Measurements from ENCODE around the gene CD320.

The CD320 gene

DNA sequence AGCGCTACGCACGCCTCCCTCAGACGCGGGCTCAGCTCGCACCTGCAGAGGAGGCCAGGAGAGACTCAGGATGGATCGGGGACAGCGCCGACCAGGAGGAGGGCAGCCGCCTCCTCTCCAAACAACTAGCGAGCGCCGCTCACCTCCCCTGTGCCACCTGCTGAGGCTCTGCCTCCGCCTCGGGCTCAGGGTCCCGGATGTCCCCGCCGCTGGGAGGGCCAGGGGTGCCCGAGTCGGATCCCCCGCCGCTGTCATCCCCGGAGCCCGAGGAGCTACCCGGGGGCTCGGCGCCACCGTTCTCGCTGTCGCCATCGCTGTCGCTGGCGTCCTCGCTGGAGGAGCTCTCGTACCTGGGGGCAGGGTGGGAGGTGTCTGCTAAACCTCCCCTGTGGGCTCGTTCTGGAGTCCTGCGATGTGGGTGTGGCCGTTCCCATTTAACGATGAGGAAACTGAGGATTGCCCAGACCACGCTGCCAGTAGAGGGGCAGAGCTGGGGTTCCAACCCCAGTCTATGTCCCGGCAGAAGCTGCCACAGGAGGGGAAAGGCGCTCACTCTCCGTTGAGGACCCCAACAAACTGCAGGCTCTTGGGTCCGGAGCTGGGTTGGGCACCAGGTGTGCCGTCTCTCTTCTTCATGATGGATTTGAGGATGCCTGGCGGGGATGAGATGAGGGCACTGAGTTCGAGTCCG lies 25.8 kb upstream of the CD320 start:
- no peak for TF ChIP-seq Cebpa-rat (IDR thresholded peaks at IDR 0.05)
- Histone ChIP-seq H4K20me1 (peaks cover 16% of the 10 kb centered on the region; the same call in 1 of the 2 replicates), H3K9ac (no peak overlapping the region), H3K4me1 (peaks cover 43% of the 10 kb centered on the region), H3K4me2 (peak overlapping the region; percentile 95), H3K27ac (no peak overlapping the region), H3K36me3 (no peaks in the 10 kb centered on the region), H3K9me3 (no peaks in the 10 kb centered on the region), H3K27me3 (peaks cover 36% of the 10 kb centered on the region), H3K4me3 (peak overlapping the region; percentile 75; the same call in 1 of the 2 replicates)

DNA sequence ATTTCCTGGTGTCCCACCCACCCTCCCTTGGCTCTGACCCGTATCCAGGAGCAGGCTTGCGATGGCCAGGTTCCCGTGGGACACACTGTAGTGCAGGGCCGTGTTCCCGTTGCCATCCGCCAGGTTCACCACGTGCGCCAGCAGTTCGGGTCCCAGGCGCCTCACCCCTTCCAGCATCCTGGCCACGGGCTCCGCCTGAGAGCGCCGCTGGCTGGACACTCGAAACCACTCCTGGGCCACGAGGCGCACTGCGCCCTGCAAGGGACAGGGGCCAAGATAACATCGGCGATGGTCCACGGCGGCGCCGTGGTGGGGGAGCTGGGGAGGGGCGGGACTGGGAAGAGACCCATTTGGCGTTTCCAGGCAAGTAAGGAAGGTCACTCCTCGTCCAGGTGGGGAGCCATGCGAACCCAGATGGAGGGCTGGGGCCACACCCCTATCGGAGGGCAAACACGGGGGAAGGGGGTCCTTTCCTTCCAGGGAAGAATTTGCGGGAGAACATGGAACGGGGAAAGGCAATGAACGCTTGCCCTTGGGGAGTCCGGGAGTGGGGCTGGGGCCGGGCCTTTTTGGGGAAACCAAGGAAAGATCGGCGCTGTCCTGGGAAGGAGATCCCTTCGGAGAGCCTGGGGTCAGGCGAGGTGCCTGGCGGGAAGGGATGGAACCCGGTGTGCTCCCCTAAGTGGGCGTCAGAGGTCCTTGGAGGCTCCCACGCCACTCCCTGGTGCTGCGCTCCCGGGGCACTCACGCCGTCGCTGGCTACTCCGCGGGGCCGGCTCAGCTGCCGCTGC lies 25.0 kb upstream of the CD320 start:
- H3K4me1 ChIP-seq: peaks cover 43% of the 10 kb centered on the region
- H4K20me1 ChIP-seq: peaks cover 16% of the 10 kb centered on the region; the same call in 1 of the 2 replicates
- no peaks in the 10 kb centered on the region for H3K9me3 ChIP-seq
- no peaks in the 10 kb centered on the region for H3K36me3 ChIP-seq
- no peak for TF ChIP-seq Cebpa-rat (IDR thresholded peaks at IDR 0.05)
- no peak overlapping the region for H3K27ac ChIP-seq
- 0 out of 2 replicates have a peak overlapping the region, but pooled peaks have one; percentile 95 for H3K4me2 ChIP-seq
- H3K9ac ChIP-seq: no peak overlapping the region
- peaks cover 36% of the 10 kb centered on the region for H3K27me3 ChIP-seq
- no peak overlapping the region for H3K4me3 ChIP-seq

DNA sequence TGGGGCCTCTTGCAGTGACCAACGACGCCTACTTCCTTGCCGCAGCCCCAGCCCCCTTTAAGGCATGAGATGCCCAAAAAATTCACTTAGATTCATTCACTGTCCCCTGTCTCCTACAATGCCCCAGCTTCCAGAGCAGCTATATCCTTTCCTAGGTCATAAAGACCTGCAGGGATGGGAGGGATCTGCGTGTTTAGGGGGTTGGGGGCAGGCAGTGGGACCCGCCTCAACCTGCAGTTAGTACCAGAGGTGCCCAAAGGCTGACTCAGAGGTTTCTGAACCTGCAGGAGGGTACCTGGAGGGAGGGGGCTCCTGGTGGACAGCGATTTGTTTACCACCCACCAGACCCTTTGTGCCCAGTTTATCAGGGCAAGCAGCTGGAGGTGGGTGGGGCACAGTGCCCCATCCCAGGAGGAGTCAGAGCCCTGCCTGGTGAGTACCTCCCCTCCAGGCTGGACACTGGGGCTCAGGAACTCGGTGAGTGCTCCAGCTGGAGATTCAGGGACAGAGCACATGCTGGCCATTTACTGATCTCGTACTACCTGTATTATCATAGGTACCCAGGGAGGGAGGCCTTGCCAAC lies 23.2 kb upstream of the CD320 start:
- no peak overlapping the region for H3K4me2 ChIP-seq
- no peaks in the 10 kb centered on the region for H3K36me3 ChIP-seq
- no peaks in the 10 kb centered on the region for H3K9me3 ChIP-seq
- H3K4me1 ChIP-seq: peaks cover 27% of the 10 kb centered on the region
- no peak overlapping the region for H3K27ac ChIP-seq
- peaks cover 31% of the 10 kb centered on the region for H3K27me3 ChIP-seq
- no peak for TF ChIP-seq Cebpa-rat (IDR thresholded peaks at IDR 0.05)
- H4K20me1 ChIP-seq: peaks cover 16% of the 10 kb centered on the region; the same call in 1 of the 2 replicates
- H3K9ac ChIP-seq: no peak overlapping the region
- no peak overlapping the region for H3K4me3 ChIP-seq

DNA sequence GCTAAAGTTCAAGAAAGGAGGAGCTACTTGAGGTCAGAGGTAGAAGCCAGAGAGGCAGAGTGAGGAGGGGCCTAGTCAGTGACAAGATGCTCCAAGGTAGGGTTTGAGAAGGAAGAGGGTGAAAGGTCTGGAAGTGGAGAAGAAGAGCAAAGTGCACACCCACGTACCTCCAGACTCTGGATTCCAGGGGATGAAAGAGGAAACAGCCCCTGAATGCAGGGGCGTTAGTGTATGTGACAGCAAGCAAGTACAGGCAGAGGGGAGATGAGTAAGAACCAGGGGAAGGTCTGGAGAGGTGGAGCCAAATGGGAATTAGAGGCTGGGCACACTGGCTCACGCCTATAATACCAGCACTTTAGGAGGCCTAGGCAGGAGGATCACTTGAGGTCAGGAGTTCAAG lies 21.8 kb upstream of the CD320 start:
- H3K4me3 ChIP-seq: no peak overlapping the region
- peaks cover 14% of the 10 kb centered on the region for H3K4me1 ChIP-seq
- peaks cover 2% of the 10 kb centered on the region; the same call in 1 of the 2 replicates for H3K36me3 ChIP-seq
- TF ChIP-seq Cebpa-rat (IDR thresholded peaks at IDR 0.05): no peak
- no peaks in the 10 kb centered on the region for H3K9me3 ChIP-seq
- H3K27me3 ChIP-seq: peaks cover 18% of the 10 kb centered on the region
- no peak overlapping the region for H3K27ac ChIP-seq
- H4K20me1 ChIP-seq: peaks cover 16% of the 10 kb centered on the region; the same call in 1 of the 2 replicates
- no peak overlapping the region for H3K4me2 ChIP-seq
- no peak overlapping the region for H3K9ac ChIP-seq

DNA sequence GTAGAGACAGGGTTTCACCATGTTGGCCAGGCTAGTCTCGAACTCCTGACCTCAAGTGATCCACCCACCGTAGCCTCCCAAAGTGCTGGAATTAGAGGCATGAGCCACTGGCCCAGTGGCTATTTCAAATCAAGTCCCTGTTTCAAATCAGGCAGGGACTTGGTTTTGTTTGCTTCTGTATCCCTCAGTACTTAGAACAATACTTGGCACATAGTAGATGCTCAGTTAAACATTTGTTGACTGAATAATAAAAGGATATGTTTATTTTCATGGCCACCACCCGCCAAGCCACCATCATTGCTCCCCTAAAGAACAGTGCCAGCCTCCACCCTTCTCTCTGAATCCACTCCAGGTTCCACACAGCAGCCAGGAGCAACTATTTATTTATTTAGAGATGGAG lies 17.3 kb upstream of the CD320 start:
- Histone ChIP-seq H3K27ac (no peak overlapping the region), H4K20me1 (peaks cover 34% of the 10 kb centered on the region), H3K4me1 (peaks cover 30% of the 10 kb centered on the region), H3K36me3 (peaks cover 32% of the 10 kb centered on the region), H3K4me2 (no peak overlapping the region), H3K4me3 (no peak overlapping the region), H3K9me3 (no peaks in the 10 kb centered on the region), H3K27me3 (no peaks in the 10 kb centered on the region), H3K9ac (no peak overlapping the region)
- no peak for TF ChIP-seq Cebpa-rat (IDR thresholded peaks at IDR 0.05)

DNA sequence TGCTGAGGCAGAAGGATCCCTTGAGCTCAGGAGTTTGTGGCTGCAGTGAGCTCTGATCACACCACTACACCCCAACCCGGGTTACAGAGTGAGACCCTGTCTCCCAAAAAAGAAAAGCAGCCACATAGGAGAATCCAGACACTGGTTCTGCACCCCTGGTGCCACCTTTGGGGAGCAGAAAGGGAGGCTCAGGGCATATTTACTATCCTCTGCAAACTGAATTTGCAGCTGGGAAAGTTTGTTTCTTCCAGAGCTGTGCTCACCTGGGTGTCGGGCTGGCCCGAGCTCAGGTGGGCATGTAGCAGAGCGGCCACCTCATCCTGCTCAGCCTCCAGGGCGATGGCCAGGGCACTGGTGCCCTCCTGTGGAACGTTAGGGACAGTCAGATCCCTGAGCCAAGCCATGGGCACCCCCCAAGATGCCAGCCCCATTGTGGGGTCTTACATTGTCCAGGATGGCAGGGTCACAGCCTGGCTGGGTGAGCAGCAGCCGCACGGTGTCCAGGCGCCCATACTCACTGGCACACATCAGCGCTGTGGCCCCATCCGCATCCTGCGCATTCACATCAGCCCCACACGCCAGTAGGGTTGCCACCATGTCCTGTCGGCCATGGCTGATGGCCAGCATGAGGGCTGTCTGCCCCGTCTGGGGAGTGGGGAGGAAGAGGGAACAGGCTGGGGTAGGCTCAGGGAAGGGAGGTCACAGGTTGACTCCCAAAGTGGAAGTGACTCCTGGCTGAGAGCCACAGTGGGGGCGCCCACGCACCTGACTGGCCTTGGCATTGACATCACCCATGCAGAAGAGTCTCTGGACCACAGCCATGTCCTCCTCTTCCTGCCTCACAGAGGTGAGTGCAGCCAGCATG lies 16.3 kb upstream of the CD320 start:
- TF ChIP-seq Cebpa-rat (IDR thresholded peaks at IDR 0.05): no peak
- Histone ChIP-seq H3K4me2 (no peak overlapping the region), H3K4me1 (peaks cover 40% of the 10 kb centered on the region), H3K9me3 (no peaks in the 10 kb centered on the region), H3K27ac (no peak overlapping the region), H4K20me1 (peaks cover 34% of the 10 kb centered on the region), H3K36me3 (peaks cover 32% of the 10 kb centered on the region), H3K4me3 (no peak overlapping the region), H3K9ac (no peak overlapping the region), H3K27me3 (no peaks in the 10 kb centered on the region)

DNA sequence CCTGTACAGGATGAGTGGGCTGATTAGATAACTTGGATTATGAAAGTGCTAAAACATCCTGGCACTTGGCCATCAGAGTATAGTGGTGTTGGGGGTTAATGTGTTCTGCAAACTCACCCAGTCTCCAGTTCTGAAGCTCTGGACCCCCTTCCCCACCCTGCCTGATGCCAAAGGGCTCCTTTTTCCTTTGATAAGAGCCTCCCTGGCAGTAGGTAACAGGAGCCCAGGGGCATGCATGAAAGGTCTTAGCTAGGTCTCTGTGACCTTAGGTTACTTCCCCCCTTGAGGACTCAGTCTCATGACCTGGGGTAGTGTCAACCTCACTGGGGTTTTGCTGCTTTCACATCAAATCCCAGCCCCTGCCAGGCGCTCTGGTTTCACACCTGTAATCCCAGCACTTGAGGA lies 15.6 kb upstream of the CD320 start:
- no peak for TF ChIP-seq Cebpa-rat (IDR thresholded peaks at IDR 0.05)
- peaks cover 47% of the 10 kb centered on the region for H3K4me1 ChIP-seq
- no peaks in the 10 kb centered on the region for H3K9me3 ChIP-seq
- peaks cover 34% of the 10 kb centered on the region for H4K20me1 ChIP-seq
- H3K27me3 ChIP-seq: no peaks in the 10 kb centered on the region
- no peak overlapping the region for H3K27ac ChIP-seq
- H3K36me3 ChIP-seq: peaks cover 32% of the 10 kb centered on the region
- H3K4me2 ChIP-seq: peak overlapping the region; percentile 97
- no peak overlapping the region for H3K4me3 ChIP-seq
- H3K9ac ChIP-seq: no peak overlapping the region

DNA sequence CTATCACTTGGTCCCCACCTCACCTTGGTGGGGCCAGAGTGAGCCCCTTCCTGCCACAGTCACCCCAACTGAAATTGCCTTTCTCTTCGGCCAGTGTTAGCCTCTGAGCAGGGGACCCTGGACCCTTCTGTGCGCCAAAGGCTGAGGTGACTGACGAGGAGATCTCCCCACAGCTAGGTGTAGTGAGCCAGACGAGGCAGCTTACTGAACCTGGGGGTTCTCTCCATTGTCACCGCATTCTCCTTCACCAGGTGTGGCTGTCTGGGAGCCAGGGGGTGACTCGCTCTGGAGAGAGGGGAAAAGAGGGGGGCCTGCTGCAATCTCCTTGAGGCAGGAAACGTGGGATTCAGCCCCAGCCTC lies 14.5 kb upstream of the CD320 start:
- peak overlapping the region; percentile 95 for H3K27ac ChIP-seq
- H3K4me2 ChIP-seq: peak overlapping the region; percentile 97
- H3K36me3 ChIP-seq: peaks cover 32% of the 10 kb centered on the region
- H3K9me3 ChIP-seq: no peaks in the 10 kb centered on the region
- peaks cover 58% of the 10 kb centered on the region for H3K4me1 ChIP-seq
- peaks cover 34% of the 10 kb centered on the region for H4K20me1 ChIP-seq
- no peaks in the 10 kb centered on the region for H3K27me3 ChIP-seq
- H3K9ac ChIP-seq: peak overlapping the region; percentile 98
- TF ChIP-seq Cebpa-rat (IDR thresholded peaks at IDR 0.05): no peak
- peak overlapping the region; percentile 83 for H3K4me3 ChIP-seq

DNA sequence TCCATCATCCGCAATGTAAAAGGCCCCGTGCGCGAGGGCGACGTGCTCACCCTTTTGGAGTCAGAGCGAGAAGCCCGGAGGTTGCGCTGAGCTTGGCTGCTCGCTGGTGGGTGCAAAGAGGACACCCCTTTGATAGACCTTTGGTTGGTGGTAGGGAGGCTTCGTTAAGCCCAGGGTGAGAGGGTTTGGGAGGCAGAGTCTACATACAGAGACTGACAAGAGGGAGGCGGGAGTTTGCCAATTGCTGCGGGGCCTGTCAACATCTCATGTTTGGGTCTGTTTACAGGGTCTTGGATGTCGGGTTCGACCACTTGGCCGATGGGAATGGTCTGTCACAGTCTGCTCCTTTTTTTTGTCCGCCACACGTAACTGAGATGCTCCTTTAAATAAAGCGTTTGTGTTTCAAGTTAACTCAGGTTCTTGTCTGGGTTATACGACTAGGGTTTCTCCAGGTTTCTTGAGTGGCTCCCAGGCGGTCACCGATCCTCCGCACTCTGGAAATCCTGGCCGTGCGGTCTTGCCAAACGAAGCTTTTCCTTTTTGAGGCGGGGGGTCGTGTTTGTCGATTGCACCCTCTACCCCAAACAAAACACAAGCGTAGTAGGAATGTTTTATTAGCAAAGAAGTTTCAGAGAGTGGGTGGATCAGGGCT lies 14.0 kb upstream of the CD320 start:
- Histone ChIP-seq H3K27me3 (no peaks in the 10 kb centered on the region), H3K9ac (peak overlapping the region; percentile 98), H3K4me2 (peak overlapping the region; percentile 97), H3K27ac (peak overlapping the region; percentile 95), H3K4me3 (peak overlapping the region; percentile 83), H3K9me3 (no peaks in the 10 kb centered on the region), H3K36me3 (peaks cover 32% of the 10 kb centered on the region), H3K4me1 (peaks cover 63% of the 10 kb centered on the region), H4K20me1 (peaks cover 34% of the 10 kb centered on the region)
- no peak for TF ChIP-seq Cebpa-rat (IDR thresholded peaks at IDR 0.05)
